HFFc6 (cell line): Measurements from ENCODE around the gene RGS14. TPM values are rescaled to one million over a fixed set of nuclear protein-coding genes. Genes with fewer than 3 reads are reported as not detected.

Source experiments
- DNase-seq: peaks from one replicate; pipeline ENCODE4 v3.0.0-alpha.2; 2018
- H3K27ac Mint-ChIP-seq: 2 replicates; pipeline ENCODE4 v1.8.0; 2020; ENCODE audit warnings: mild to moderate bottlenecking, mixed read lengths
- H3K27me3 Mint-ChIP-seq: 2 replicates; pipeline ENCODE4 v1.8.0; 2021; ENCODE audit warnings: mild to moderate bottlenecking, moderate library complexity, mixed read lengths; ENCODE audit not compliant: insufficient read depth
- H3K36me3 Mint-ChIP-seq: 2 replicates; pipeline ENCODE4 v1.8.0; 2021; ENCODE audit warnings: low read depth, mixed read lengths
- H3K4me1 Mint-ChIP-seq: 2 replicates; pipeline ENCODE4 v1.8.0; 2020; ENCODE audit warnings: low read depth, mixed read lengths
- H3K4me3 Mint-ChIP-seq: 2 replicates; pipeline ENCODE4 v1.8.0; 2020; ENCODE audit warnings: mild to moderate bottlenecking, moderate library complexity, mixed read lengths
- H3K9me3 Mint-ChIP-seq: 2 replicates; pipeline ENCODE4 v1.8.0; 2020; ENCODE audit warnings: mild to moderate bottlenecking, mixed read lengths
- total RNA-seq, 6 experiments: library from RNA; stranded (reverse); fragmentation: NEBNext Ultra II Directional; extraction: Animal tissue kit (Norgen Biotek cat#: 25700); gene quantifications; 2 replicates in 1 of 6; 3 replicates in 5 of 6; pipeline ENCODE4 v1.2.3, GENCODE V29; 2021
- TF ChIP-seq, protein P1 (sequence below): fragments of 200-600 bp; sonication (generic); IDR thresholded peaks from 2 replicates; pipeline ENCODE4 v1.5.0; 2021; ENCODE audit warnings: antibody characterized with exemption, mild to moderate bottlenecking

The RGS14 gene
- total RNA-seq, 6 experiments from 2014 or later, result 1.0 to 2.2 (median 1.2) TPM

DNA sequence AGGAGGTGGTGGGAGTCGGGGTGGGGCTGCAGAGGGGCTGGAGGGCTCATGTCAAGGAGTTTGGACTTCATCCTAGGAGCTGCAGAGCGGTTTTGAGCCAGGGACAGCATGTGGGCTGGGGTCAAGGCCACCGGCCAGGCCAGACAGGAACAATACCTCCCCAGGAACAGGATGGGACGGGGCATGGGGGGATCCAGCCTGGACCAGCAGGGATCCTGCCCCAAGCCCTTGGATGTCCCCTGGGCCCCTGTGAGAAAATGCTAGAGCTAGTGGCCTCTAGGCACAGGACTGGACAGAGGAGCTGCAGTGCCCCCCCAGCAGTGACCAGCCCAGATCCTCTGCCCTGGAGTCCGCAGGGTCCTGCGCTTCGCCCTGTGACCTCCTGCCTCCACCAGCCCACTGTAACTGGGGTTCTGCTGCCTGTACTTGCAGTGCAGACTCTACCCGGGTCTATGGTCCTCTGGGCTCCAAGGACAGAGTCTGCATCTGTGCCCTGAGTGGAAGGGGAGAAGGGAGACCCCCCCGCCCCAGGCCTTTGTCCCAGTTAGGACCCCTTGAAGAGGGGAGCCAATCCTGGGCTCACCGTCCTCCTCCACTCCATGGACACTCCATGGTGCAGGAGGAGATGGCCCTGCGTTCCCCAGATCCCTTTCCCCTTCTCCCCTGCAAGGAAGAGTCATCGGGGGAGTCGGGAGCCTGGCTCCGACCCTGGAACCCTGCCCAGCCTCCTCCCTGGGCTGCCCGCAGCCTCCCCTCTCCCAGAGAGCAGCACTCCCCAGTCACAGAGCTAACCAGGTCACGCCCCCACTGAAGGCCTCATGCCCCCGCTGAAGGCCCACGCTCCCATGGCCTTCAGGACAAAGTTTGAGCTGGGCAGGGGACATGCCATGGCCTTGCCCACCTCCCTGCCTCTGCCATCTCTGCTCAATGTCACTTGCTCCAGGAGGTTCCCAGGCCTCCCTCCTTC lies 43.1 kb upstream of the RGS14 start:
- TF ChIP-seq, protein P1, sequence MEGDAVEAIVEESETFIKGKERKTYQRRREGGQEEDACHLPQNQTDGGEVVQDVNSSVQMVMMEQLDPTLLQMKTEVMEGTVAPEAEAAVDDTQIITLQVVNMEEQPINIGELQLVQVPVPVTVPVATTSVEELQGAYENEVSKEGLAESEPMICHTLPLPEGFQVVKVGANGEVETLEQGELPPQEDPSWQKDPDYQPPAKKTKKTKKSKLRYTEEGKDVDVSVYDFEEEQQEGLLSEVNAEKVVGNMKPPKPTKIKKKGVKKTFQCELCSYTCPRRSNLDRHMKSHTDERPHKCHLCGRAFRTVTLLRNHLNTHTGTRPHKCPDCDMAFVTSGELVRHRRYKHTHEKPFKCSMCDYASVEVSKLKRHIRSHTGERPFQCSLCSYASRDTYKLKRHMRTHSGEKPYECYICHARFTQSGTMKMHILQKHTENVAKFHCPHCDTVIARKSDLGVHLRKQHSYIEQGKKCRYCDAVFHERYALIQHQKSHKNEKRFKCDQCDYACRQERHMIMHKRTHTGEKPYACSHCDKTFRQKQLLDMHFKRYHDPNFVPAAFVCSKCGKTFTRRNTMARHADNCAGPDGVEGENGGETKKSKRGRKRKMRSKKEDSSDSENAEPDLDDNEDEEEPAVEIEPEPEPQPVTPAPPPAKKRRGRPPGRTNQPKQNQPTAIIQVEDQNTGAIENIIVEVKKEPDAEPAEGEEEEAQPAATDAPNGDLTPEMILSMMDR, result no peak
- H3K9me3 Mint-ChIP-seq, result no peaks in the 10 kb centered on the region
- no peaks in the 10 kb centered on the region; the same call in 1 of the 2 replicates for H3K36me3 Mint-ChIP-seq
- H3K27ac Mint-ChIP-seq, result no peak overlapping the region
- peaks cover 25% of the 10 kb centered on the region for H3K4me1 Mint-ChIP-seq
- no peak overlapping the region for H3K4me3 Mint-ChIP-seq
- H3K27me3 Mint-ChIP-seq, result peaks cover 4% of the 10 kb centered on the region; the same call in 1 of the 2 replicates
- DNase-seq, result no peak

DNA sequence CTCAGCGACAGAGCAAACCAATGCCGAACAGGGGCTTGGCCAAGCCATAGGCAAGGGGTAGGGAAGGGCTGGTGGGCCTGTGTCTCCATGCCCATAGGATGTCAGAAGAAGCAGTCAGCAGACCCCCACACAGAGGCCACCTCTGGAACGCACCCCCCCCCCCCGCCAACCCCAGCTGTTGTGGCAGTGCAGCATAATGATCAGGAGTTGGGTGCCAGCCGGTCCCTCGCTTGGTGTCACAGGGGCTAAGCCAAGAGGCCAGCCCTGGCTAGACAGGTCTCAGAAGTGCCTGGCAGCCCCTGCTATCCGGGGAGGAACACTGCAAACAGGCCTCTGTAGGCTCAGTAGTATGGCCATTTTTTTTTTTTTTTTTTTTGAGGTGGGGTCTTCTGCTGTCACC lies 42.3 kb upstream of the RGS14 start:
- Mint-ChIP-seq H3K27me3 (no peaks in the 10 kb centered on the region), H3K4me1 (peaks cover 21% of the 10 kb centered on the region), H3K27ac (no peak overlapping the region), H3K9me3 (no peaks in the 10 kb centered on the region), H3K4me3 (no peak overlapping the region), H3K36me3 (no peaks in the 10 kb centered on the region)
- no peak for DNase-seq
- TF ChIP-seq, protein P1, result no peak

DNA sequence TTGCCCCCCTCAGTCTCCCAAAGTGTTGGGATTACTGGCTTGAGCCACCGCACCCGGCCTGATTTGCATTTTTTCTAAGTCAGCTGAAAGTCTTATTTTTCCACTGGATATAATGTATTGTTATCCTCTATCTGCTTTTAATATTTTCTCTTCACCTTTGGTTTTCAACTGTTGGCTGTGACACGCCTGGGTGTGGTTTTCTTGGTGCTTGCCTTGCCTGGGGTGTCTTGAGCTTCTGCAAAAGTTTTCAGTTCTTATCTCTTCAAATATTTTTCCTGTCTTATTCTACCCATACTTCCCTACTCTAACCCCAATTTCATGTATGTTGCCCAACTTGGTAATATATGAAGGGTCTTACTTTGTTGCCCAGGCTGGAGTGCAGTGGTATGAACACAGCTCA lies 41.7 kb upstream of the RGS14 start:
- Mint-ChIP-seq H3K27me3 (no peaks in the 10 kb centered on the region), H3K27ac (no peak overlapping the region), H3K36me3 (no peaks in the 10 kb centered on the region), H3K9me3 (no peaks in the 10 kb centered on the region), H3K4me3 (no peak overlapping the region), H3K4me1 (peaks cover 16% of the 10 kb centered on the region)
- TF ChIP-seq, protein P1, result no peak
- no peak for DNase-seq

DNA sequence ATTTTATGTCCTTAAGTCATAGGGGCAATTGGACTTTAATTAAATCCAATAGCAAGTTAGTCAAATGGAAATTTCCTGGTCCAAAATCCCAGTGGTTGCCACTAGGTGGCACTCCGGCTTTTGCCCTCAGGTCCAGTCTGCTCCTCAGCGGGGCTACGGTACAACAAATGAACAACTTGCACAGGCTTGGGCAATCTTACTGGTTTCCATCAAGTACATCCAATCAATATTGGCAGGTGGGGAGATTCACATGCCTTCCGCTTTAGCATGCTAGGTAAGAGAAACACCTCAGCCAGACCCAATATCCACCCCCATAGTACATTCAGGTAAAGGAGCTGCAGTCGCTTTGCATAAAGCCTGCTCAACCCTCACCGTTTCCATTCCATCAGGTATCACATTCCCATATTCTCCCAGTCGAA lies 39.8 kb upstream of the RGS14 start:
- no peak overlapping the region for H3K4me3 Mint-ChIP-seq
- H3K9me3 Mint-ChIP-seq, result no peaks in the 10 kb centered on the region
- DNase-seq, result peak; percentile 70
- TF ChIP-seq, protein P1, result peak; percentile 96
- H3K36me3 Mint-ChIP-seq, result 0 out of 2 replicates have a peak, but pooled peaks cover 3% of the 10 kb centered on the region
- H3K27ac Mint-ChIP-seq, result no peak overlapping the region
- peaks cover 7% of the 10 kb centered on the region for H3K4me1 Mint-ChIP-seq
- no peaks in the 10 kb centered on the region for H3K27me3 Mint-ChIP-seq

DNA sequence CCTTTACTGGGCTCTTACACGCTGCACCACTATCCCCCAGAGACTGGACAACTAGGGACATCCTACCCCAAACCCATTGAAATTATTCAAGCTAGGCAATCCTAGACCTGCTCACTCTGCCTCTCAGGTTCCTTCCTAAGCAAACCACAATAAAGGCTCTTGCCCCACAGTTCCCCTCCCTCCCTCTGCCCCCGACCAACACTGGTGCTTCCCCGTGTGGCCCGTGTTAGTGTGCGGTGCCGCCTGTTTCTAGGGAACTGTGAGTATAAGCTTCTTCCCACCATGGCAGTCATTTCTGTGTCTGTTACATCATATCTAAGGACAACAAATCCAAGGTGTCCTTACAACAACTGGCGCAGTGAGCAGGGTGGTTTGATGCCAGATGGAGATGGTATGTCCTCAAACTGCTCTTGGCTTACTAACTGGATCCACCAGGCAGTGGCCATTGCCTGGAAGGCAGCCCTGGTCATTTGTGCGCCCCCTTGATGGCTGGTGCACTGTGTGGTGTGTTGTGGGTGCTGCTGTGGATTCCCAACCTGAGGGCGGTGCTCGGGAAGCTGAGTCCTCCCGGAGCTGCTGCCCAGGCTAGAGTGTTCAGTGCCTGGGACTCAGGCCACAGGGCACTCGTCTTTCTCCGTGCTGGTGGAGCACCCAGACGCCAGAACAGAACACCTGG lies 37.7 kb upstream of the RGS14 start:
- H3K27me3 Mint-ChIP-seq, result no peaks in the 10 kb centered on the region
- peaks cover 9% of the 10 kb centered on the region; the same call in 1 of the 2 replicates for H3K36me3 Mint-ChIP-seq
- no peaks in the 10 kb centered on the region for H3K9me3 Mint-ChIP-seq
- no peak overlapping the region for H3K4me3 Mint-ChIP-seq
- DNase-seq, result no peak
- TF ChIP-seq, protein P1, result no peak
- no peak overlapping the region for H3K27ac Mint-ChIP-seq
- peaks cover 7% of the 10 kb centered on the region; the same call in 1 of the 2 replicates for H3K4me1 Mint-ChIP-seq
